Measurements from ENCODE around the gene MUS81. TPM values are rescaled to one million over a fixed set of nuclear protein-coding genes. Genes with fewer than 3 reads are reported as not detected.

Gene MUS81
- total and polyA plus RNA-seq, 10 of the 15 experiments (the other 5 are each of a cell fraction or from before 2014, with no cell fraction given), result 11.8 to 76.1 (median 48.4) TPM

DNA sequence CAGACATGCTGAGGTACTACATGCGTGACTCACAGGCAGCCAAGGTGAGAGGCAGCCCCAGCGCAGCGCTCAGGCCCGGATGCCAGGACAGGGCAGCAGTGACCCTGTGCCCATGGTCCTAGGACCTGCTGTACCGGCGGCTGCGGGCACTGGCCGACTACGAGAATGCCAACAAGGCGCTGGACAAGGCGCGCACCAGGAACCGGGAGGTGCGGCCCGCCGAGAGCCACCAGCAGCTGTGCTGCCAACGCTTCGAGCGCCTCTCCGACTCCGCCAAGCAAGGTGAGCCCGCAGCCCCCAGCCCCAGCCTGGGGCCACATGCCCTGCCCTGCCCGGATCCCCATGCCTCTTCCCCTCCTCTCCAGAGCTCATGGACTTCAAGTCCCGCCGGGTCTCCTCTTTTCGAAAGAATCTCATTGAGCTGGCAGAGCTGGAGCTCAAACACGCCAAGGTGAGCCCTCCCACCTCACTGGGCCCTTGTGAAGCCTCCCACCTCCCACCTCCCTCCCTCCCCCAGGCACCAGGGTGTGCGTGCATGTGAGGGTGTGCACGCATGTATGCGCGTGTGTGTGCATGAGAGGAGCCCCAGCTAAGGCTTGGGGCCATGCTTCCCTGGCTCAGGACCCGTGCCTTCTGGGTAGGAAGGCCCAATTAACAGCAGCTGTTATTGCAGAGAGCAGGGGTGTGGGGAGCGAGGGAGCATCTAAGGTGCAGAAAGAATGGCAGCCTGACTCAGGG lies 7.6 kb upstream of the MUS81 start:
- Histone ChIP-seq H3K9ac (ENCODE audit: control insufficient read depth, insufficient read depth, low read length) (no peak overlapping the region), H2AFZ (ENCODE audit: control insufficient read depth, low read depth, low read length) (no peak overlapping the region), H4K20me1 (ENCODE audit: control insufficient read depth, insufficient read depth) (peaks cover 24% of the 10 kb centered on the region), H3K79me2 (ENCODE audit: control insufficient read depth, insufficient read depth, low read length) (peaks cover 38% of the 10 kb centered on the region), H3K4me3 (no peak overlapping the region), H3K27ac (ENCODE audit: control insufficient read depth, insufficient read depth) (no peak overlapping the region), H3K9me3 (replicated peaks; ENCODE audit: control insufficient read depth, insufficient read depth, low read length) (peaks cover 2% of the 10 kb centered on the region; the same call in 2 of the 3 replicates), H3K27me3 (replicated peaks in 1 of 2; ENCODE audit: control insufficient read depth in 2 of 2, insufficient read depth in 2 of 2, low read length in 1 of 2) (no peaks in the 10 kb centered on the region), H3K36me3 (ENCODE audit: control insufficient read depth in 2 of 2, insufficient read depth in 2 of 2, low read length in 1 of 2) (peaks cover 32 to 41% of the 10 kb centered on the region in 2 experiments; a peak in 3 of 4 replicates), H3K4me1 (ENCODE audit: control insufficient read depth, insufficient read depth, low read length) (peaks cover 10% of the 10 kb centered on the region), H3K4me2 (ENCODE audit: control insufficient read depth, insufficient read depth) (no peak overlapping the region)
- in situ Hi-C loops (cut with MboI) (loop anchor here (25.0 kb wide), 1 partner anchor 1615 kb away; the partner anchor contains the start of genes DNAJC4, FKBP2, NUDT22 and PPP1R14B), intact Hi-C loops (cut with micrococcal nuclease; ENCODE audit: unreplicated experiment) (no loop called here)
- ChIA-PET POLR2A (interaction anchor here (1.1 kb wide), 1 partner anchor 147 kb away, joined by 4 read pairs; no protein-coding TSS in a partner anchor), SMC1A (ENCODE audit: uncharacterized antibody, unreplicated experiment) (no interaction called here), RAD21 (ENCODE audit: unreplicated experiment) (no interaction called here), CTCF (interaction anchor here (0.5 to 3.8 kb wide), 6 partner anchors 10 to 318 kb away, joined by 3 to 17 read pairs (median 4); no protein-coding TSS in a partner anchor)
- ATAC-seq, result no peak
- no peak for DNase-seq (ENCODE audit: low read depth, low spot score)
- WGBS (ENCODE audit: insufficient coverage, insufficient replicate concordance, low lambda C conversion rate, missing lambda C conversion rate), result over 99% methylated on average over 28 of the region's 33 CpGs
- no peak for FAIRE-seq
- no TSS peak for BruUV-seq (replicated peaks)
- TF ChIP-seq FOXK2 (IDR thresholded peaks at IDR 0.05), result no peak
- 0 out of 2 replicates have a peak, but pooled peaks have one; percentile 18 for TF ChIP-seq BCL11A (IDR thresholded peaks at IDR 0.05; ENCODE audit: low read depth, low read length)
- TF ChIP-seq POLR2A (IDR thresholded peaks at IDR 0.05; ENCODE audit: low read depth, low read length), result peak; percentile 83
- TF ChIP-seq RCOR1 (conservative IDR thresholded peaks at IDR 0.05; ENCODE audit: low read depth, low read length), result no peak
- TF ChIP-seq MTA3 (IDR thresholded peaks at IDR 0.05; ENCODE audit: borderline replicate concordance, low read length), result no peak
- TF ChIP-seq, protein P1, sequence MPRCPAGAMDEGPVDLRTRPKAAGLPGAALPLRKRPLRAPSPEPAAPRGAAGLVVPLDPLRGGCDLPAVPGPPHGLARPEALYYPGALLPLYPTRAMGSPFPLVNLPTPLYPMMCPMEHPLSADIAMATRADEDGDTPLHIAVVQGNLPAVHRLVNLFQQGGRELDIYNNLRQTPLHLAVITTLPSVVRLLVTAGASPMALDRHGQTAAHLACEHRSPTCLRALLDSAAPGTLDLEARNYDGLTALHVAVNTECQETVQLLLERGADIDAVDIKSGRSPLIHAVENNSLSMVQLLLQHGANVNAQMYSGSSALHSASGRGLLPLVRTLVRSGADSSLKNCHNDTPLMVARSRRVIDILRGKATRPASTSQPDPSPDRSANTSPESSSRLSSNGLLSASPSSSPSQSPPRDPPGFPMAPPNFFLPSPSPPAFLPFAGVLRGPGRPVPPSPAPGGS (IDR thresholded peaks at IDR 0.05; ENCODE audit: borderline replicate concordance, insufficient read depth, low read depth, low read length, poor library complexity, severe bottlenecking), result peak; percentile 26
- peak; percentile 37 for TF ChIP-seq POLR2AphosphoS5 (IDR thresholded peaks at IDR 0.05; ENCODE audit: low read length)
- TF ChIP-seq POU2F2 (IDR thresholded peaks at IDR 0.05; ENCODE audit: borderline replicate concordance, low read depth, low read length), result 0 out of 3 replicates have a peak, but pooled peaks have one; percentile 10
